Loucy (cell line): Measurements from ENCODE around the gene ZNF775.

Experiments
- EZH2phosphoT487 ChIP-seq: fragments of 200-600 bp; IDR thresholded peaks from 2 replicates; pipeline ENCODE4 v1.6.1; 2018; ENCODE audit warnings: antibody characterized with exemption, mild to moderate bottlenecking, moderate library complexity, borderline replicate concordance
- TF ChIP-seq, protein P1 (sequence below): fragments of 200-600 bp; sonication (generic); conservative IDR thresholded peaks from 2 replicates; pipeline ENCODE4 v1.5.1; 2014; ENCODE audit warnings: mild to moderate bottlenecking, antibody characterized with exemption, low read length

DNA sequence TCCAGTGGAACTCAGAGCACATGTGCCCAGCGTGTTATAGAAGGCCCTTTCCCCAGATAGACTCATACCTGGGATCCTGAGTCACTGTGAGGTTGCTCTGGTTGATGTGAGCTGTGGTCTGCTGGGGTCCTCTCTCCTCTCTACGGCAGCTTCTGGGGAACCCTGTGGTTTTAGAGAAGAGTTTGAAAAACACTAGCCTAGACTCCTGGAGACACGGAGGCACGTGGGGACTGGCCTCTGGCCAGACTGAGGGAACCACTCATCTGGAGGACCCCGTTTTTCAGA, 10.3 kb downstream of the ZNF775 start:
- TF ChIP-seq, protein P1, sequence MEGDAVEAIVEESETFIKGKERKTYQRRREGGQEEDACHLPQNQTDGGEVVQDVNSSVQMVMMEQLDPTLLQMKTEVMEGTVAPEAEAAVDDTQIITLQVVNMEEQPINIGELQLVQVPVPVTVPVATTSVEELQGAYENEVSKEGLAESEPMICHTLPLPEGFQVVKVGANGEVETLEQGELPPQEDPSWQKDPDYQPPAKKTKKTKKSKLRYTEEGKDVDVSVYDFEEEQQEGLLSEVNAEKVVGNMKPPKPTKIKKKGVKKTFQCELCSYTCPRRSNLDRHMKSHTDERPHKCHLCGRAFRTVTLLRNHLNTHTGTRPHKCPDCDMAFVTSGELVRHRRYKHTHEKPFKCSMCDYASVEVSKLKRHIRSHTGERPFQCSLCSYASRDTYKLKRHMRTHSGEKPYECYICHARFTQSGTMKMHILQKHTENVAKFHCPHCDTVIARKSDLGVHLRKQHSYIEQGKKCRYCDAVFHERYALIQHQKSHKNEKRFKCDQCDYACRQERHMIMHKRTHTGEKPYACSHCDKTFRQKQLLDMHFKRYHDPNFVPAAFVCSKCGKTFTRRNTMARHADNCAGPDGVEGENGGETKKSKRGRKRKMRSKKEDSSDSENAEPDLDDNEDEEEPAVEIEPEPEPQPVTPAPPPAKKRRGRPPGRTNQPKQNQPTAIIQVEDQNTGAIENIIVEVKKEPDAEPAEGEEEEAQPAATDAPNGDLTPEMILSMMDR, result no peak
- no peak for TF ChIP-seq EZH2phosphoT487
